ENCODE results near the gene SWI5.
"Not testable (repeated sequence)": the region's sequence is repeated elsewhere in the genome, so short reads cannot be mapped to it uniquely, and the experiment has no call there.

SWI5 gene

GRCh38 chr9:128276008-128276573, at the start of gene SWI5:
Gene SWI5, plus strand, starts transcription at chr9:128276276.
- DNase-seq (ENCODE audit: low read depth, low spot score), result peak; percentile 100

- no peak for DNase-seq (ENCODE audit: low read depth, low spot score)
Measured at GRCh38 chr9:128226412-128226801, 49.7 kb upstream of the SWI5 start.

DNA sequence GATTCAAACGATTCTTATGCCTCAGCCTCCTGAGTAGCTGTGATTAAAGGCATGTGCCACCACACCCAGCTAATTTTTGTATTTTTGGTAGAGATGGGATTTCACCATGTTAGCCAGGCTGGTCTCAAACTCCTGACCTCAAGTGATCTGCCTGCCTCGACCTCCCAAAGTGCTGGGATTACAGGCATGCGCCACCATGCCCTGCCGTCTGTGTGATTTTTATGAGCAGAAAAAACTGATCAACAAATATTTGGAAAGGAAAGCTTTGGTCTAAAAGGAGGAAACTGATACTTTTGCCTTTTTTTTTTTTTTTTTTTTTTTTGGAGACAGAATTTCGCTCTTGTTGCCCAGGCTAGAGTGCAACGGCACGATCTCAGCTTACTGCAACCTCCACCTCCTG, 45.2 kb upstream of the SWI5 start:
- not testable (repeated sequence) for DNase-seq (ENCODE audit: low read depth, low spot score)

- no peak for DNase-seq (ENCODE audit: low read depth, low spot score)
Measured at GRCh38 chr9:128231638-128232527, 44.2 kb upstream of the SWI5 start.

DNA sequence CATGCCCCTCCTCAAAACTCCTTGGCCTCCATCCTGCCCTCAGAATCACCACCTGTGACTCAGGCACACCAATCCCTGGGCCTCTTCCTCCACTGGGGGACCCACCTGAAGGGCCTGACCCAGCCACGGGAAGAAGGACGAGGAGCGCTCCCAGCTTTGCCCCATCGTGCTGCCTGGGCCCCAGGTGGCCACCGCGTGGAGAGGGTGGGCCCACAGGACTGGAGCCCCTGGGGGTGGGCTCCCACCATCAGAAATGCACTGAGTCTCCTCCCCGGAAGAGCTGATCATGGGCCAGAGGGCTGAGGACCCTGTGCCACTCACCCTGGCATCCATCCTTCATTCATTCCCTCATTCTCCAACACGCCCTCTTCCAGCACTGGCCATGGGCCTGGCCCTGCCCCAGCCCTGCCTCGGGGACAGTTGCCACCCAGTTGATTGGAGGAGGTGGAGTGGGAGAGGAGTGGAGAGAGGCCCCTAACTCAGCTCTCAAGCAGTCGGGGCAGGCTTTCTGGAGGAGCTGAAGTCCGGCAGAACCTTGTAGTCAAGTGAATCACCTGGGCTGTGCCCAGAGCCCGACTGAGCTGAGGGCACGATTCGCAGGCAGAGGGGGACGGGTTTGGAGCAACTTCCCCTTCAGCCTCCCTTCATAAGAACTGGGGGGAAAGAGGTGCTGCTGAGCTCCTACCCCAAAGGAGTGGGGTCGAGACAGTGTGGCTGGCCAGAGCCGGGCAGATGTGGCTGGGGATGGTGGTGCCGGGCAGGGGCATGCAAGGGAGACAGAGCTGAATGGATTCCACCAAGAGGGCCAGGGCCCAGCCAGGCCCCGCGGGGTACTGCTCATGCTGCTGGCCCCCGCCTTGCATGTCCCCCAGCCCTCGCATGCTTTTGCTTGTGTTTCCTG, 43.3 kb upstream of the SWI5 start:
- DNase-seq (ENCODE audit: low read depth, low spot score), result no peak

DNA sequence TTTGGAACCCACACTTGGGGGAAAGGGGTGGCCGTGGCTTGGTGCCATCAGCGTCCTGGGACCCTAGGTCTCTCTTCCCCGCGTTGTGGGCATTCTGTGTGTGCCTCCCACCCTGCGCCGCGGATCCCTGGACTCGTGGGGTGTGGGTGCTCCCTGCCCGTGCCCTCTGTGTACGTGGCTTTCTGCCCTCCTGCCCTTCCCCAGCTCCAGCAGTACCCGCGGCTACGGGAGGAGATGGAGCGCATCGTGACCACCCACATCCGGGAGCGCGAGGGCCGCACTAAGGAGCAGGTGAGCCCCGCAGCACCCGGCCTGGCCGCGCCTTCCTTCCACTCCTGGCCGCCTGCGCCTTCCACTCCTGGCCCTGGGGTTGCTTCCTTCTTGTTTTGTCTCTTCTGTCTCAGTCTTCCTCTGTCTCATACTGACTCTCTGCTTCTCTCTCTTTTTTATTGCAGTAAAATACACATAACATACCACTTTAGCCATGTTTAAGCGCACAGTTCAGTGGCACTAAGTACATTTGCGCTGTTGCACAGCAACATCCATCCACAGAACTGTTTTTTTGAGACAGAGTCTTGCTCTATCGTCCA, 42.2 kb upstream of the SWI5 start:
- no peak for DNase-seq (ENCODE audit: low read depth, low spot score)

DNA sequence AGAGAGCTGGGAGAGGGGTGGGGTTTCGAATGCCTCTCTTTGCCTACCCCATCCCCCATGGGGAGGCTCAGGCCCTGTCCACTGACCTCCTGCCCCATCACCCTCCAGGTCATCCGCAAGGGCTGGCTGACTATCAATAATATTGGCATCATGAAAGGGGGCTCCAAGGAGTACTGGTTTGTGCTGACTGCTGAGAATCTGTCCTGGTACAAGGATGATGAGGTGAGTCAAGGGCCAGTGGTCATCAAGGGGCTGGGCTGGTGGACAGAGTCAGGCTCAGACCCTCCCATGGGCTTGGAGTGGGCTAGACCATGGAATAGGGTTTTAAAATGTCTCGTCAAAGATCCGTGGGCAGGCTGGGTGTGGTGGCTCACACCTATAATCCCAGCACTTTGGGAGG, 34.0 kb upstream of the SWI5 start:
- no peak for DNase-seq (ENCODE audit: low read depth, low spot score)

DNA sequence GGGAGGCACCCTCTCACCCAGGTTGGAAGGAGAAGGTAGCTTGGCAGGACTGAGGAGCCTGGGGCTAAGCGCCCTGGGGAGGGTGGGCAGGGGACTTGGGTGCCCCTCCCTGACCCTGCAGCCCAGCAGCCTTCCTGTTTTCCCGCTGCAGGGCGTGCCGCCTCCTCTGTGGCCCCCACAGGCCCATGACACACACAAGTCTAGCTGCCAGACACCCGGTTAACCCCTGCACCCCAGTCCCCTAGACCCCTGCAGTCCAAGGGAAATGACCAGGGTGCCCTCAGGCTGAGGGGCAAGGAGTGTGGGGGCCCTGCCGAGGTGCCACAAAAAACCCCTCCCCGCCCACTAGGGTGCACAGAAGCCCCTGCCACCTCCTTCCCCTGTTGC, 33.3 kb upstream of the SWI5 start:
- no peak for DNase-seq (ENCODE audit: low read depth, low spot score)

- DNase-seq (ENCODE audit: low read depth, low spot score), result no peak
Measured at GRCh38 chr9:128243215-128244018, 32.7 kb upstream of the SWI5 start.

DNA sequence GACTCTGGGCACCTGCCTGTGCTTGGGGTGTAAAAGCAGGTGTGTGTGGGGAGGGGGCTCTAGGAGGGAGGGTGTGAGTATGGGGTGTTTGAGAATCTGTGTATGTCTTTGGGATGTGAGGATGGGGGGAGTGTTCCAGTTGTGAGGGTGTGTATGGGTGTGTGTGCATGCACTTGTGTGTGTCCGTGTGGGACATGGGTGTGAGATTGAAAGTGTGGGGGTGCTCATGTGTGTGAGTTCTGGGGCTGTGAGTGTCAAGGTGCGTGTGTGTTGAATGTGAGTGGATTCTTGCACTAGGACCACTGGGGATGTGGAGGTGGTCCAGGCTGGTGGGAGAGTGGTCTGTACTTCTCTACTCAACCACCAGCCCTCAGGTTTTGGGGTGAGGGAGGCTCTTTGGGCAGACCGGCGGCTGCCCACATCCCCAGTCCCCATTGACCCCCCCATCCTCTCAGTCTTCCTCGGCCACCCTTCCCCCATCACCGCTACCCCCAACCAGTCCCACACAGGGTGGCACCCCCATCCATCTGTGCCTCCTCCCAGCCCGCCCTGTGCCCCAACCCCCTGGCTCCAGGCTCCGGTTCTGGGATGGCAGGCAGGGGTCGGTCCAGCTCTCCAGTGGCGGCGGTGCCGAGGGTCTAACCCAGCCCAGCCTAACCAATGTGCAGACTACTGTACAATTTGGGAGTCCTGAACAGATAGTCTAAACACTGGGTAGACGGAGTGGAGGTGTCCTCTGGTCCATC, 31.8 kb upstream of the SWI5 start:
- DNase-seq (ENCODE audit: low read depth, low spot score), result no peak

DNA sequence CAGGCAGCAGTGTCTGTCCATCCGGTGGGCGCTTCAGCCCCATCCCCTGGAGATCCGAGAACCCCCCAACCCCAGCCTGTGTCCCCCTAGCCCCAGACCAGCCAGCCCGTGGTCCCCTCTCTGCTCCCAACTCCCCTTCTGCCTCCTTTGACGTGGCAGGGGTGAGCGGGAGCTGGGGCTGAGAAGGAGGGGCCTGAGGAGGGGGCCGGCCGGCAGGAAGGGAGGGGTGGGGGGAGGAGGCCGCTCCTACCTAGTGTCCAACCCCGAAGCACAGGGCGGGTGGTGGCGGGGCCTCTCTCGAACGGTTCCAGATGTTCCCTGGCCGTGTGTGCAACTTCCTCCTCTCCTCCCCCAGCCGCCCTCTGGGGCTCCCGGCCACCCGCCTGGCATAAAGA, 31.2 kb upstream of the SWI5 start:
- peak; percentile 50 for DNase-seq (ENCODE audit: low read depth, low spot score)

GRCh38 chr9:128245421-128246151, 30.5 kb upstream of the SWI5 start:
- DNase-seq (ENCODE audit: low read depth, low spot score), result peak; percentile 76

GRCh38 chr9:128246471-128246870, 29.6 kb upstream of the SWI5 start:
- no peak for DNase-seq (ENCODE audit: low read depth, low spot score)

DNA sequence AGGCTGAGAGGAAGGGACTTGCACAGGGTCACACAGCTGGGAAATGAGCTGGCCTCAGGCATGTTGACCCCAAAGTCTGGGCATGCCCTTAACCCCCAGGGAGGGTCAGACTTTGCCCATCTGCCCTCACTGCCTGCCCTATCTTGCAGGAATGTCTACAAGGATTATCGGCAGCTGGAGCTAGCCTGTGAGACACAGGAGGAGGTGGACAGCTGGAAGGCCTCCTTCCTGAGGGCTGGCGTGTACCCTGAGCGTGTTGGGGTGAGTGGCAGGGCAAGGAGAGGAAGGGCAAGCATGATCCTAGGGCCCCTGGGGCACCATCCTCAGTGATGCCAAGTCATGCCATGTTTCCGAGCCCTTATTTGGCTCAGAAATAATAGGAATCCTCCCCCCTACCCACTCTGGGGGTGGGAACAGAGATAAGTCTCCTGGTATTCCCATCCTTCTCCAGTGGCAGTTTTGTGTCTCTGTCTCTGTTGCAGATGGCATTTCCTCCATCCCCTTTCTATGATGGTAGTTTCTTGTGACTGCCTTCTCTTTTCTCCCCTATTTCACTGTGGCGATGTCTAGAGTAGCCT, 28.8 kb upstream of the SWI5 start:
- DNase-seq (ENCODE audit: low read depth, low spot score), result no peak

GRCh38 chr9:128249558-128249907, 26.5 kb upstream of the SWI5 start:
- no peak for DNase-seq (ENCODE audit: low read depth, low spot score)

DNA sequence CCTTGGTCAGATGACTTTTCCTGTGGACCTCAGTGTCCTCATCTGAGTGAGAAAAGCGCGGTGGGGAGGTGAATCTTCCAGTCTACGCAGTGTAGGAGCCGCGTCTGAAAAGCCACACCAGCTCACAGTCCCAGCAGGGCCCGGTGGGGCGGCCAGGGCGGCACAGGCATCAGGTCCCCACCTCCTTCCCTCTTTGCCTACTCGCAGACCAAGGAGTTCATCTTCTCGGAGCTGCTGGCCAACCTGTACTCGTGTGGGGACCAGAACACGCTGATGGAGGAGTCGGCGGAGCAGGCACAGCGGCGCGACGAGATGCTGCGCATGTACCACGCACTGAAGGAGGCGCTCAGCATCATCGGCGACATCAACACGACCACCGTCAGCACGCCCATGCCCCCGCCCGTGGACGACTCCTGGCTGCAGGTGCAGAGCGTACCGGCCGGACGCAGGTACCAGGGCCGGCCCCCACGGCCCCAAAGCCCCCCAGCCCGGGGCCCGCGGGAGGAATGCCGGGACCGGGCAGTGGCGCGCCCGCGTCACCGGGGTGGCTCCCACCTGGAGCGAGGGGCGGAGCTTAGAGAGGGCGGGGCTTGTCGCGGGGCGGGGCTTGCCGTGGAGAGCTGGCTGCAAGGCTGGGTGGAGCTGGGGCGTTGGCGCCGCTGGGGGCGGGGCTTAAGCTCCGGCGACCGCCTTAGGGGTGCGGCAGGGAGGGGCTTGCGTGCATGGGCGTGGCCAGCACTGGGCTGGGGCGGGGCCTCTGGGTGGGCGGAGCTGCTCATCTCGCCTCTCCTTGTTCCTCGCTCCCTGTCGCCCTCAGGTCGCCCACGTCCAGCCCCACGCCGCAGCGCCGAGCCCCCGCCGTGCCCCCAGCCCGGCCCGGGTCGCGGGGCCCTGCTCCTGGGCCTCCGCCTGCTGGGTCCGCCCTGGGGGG, 25.9 kb upstream of the SWI5 start:
- DNase-seq (ENCODE audit: low read depth, low spot score), result peak; percentile 93

DNA sequence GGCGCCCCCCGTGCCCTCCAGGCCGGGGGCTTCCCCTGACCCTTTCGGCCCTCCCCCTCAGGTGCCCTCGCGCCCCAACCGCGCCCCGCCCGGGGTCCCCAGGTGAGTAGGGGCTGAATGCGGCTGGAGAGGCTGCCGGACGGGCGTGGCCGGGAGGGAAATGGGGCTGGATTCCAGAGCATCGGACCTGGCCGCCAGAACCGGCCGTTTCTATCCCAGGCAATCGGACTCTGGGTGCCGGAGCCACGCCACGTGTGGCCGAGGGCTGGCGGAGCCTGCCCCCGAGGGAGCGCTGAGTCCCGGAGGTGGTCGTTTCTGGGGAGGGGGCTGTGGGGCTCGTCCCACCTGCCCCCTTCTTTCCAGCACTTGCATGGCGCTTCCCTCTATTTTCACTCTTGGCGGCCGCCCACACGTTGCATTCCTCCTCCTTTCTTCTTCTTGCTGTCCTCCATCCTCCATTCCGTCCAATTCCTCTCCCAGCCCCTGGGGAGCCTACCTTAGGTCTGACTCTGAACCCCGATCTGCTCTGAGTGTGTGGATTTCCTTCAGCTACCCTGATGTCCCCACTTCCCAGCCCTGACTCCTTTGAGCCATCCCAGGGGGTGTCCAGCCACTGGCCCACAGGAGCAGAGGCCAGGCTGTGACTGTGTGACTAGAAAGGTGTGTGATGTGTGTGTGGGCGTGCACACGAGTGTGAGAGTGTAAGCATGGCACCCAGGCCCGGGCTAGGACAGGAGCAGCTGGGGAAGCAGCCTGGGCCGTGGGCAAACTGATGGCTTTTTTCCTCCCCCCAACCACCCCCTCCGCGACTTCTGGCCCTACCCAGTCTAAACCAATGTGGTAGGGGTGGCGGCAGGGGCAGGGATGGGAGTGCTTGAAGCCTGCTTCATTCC, 25.0 kb upstream of the SWI5 start:
- peak; percentile 16 for DNase-seq (ENCODE audit: low read depth, low spot score)
